Ectodermal cell (in vitro differentiated cells): ENCODE data around the gene MRPS18C.

Experiments
- H3K27ac ChIP-seq: 2 replicates; pipeline ENCODE4 v1.7.0; 2013; ENCODE audit warnings: mild to moderate bottlenecking, low read depth, low read length; ENCODE audit not compliant: insufficient read depth, poor library complexity, severe bottlenecking
- H3K27me3 ChIP-seq: 2 replicates; pipeline ENCODE4 v1.7.0; 2013; ENCODE audit warnings: mild to moderate bottlenecking, low read length; ENCODE audit not compliant: insufficient read depth, control insufficient read depth, poor library complexity, severe bottlenecking
- H3K36me3 ChIP-seq: one replicate; pipeline ENCODE4 v1.7.0; 2013; ENCODE audit warnings: low read length; ENCODE audit not compliant: control insufficient read depth, insufficient read depth
- H3K4me1 ChIP-seq: one replicate; pipeline ENCODE4 v1.7.0; 2013; ENCODE audit warnings: low read length; ENCODE audit not compliant: control insufficient read depth, insufficient read depth
- H3K4me3 ChIP-seq: 2 replicates; pipeline ENCODE4 v1.7.0; 2013; ENCODE audit warnings: low read depth, low read length, control low read depth; ENCODE audit not compliant: insufficient read depth
- H3K9me3 ChIP-seq: 2 replicates; pipeline ENCODE4 v1.7.0; 2013; ENCODE audit warnings: mild to moderate bottlenecking, low read length, moderate library complexity; ENCODE audit not compliant: control insufficient read depth
- WGBS, 2 experiments: methylation state at CpG; one replicate each; pipeline ENCODE4 v1.1.7; 2013; ENCODE audit warnings: missing lambda C conversion rate in 2 of 2; 5-methylcytosine and 5-hydroxymethylcytosine counted together

Gene MRPS18C

GRCh38 chr4:83449009-83449408 lies 6.8 kb upstream of the MRPS18C start:
- Histone ChIP-seq H3K27me3 (no peaks in the 10 kb centered on the region), H3K27ac (no peak overlapping the region), H3K36me3 (peaks cover 7% of the 10 kb centered on the region), H3K9me3 (no peaks in the 10 kb centered on the region), H3K4me1 (no peaks in the 10 kb centered on the region), H3K4me3 (no peak overlapping the region)
- 79 to 94% methylated on average over 2 of the region's 2 CpGs for WGBS, 2 experiments

DNA sequence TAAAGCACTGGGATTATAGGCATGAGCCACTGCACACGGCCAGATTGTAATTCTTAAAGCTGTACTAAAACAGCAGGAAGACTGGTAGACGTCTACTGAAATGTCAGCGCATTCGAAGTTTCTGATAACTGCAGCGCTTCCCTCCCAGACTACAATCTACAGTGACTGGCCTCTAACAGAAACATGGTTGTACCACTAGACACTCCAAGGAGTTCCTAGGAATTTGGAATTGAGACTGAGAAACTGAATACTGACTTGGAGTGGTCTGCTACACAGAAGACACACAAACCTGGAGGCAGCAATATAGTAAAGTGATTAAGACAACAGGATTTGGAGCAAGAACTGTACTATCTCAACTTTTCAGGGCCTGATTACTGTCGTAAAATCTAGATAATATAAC lies 1.2 kb upstream of the MRPS18C start:
- Histone ChIP-seq H3K4me1 (no peaks in the 10 kb centered on the region), H3K36me3 (peaks cover 7% of the 10 kb centered on the region), H3K9me3 (no peaks in the 10 kb centered on the region), H3K27ac (no peak overlapping the region), H3K4me3 (peak overlapping the region; percentile 94), H3K27me3 (no peaks in the 10 kb centered on the region)
- WGBS, 2 experiments, result 86% methylated on average over 6 of the region's 6 CpGs

GRCh38 chr4:83456184-83456501 lies 285 bp downstream of the MRPS18C start:
- H3K36me3 ChIP-seq, result peaks cover 11% of the 10 kb centered on the region
- H3K4me3 ChIP-seq, result peak overlapping the region; percentile 94
- peak overlapping the region; percentile 28 for H3K27ac ChIP-seq
- H3K9me3 ChIP-seq, result no peaks in the 10 kb centered on the region
- no peaks in the 10 kb centered on the region for H3K4me1 ChIP-seq
- WGBS, 2 experiments, result 0 to 3% methylated on average over 7 of the region's 7 CpGs
- H3K27me3 ChIP-seq, result no peaks in the 10 kb centered on the region

DNA sequence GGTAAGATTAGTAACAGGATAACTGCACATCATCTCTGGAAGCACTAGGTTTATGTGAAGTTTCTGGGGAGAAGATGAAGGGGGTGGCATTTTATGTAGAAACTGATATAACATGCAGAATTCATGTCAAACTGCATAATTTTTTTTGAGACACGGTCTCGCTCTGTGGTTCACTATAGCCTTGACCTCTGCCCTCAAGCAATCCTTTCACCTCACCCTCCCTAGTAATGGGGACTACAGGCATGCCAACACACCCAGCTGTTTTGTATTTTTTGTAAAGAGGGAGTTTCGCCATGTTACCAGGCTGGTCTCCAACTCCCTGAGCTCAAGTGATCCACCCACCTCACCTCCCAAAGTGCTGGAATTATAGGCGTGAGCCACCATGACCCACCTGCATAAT lies 17.6 kb downstream of the MRPS18C start:
- H3K36me3 ChIP-seq, result peaks cover 8% of the 10 kb centered on the region
- H3K4me1 ChIP-seq, result no peaks in the 10 kb centered on the region
- no peaks in the 10 kb centered on the region for H3K9me3 ChIP-seq
- WGBS, 2 experiments, result 83 to 90% methylated on average over 4 of the region's 4 CpGs
- H3K27me3 ChIP-seq, result no peaks in the 10 kb centered on the region
- H3K27ac ChIP-seq, result no peak overlapping the region
- H3K4me3 ChIP-seq, result no peak overlapping the region

GRCh38 chr4:83473966-83474365 lies 18.1 kb downstream of the MRPS18C start:
- Histone ChIP-seq H3K36me3 (peaks cover 4% of the 10 kb centered on the region), H3K27ac (no peak overlapping the region), H3K9me3 (no peaks in the 10 kb centered on the region), H3K4me1 (no peaks in the 10 kb centered on the region), H3K4me3 (no peak overlapping the region), H3K27me3 (no peaks in the 10 kb centered on the region)
- WGBS, 2 experiments, result 83 to 100% methylated on average over 2 of the region's 2 CpGs

DNA sequence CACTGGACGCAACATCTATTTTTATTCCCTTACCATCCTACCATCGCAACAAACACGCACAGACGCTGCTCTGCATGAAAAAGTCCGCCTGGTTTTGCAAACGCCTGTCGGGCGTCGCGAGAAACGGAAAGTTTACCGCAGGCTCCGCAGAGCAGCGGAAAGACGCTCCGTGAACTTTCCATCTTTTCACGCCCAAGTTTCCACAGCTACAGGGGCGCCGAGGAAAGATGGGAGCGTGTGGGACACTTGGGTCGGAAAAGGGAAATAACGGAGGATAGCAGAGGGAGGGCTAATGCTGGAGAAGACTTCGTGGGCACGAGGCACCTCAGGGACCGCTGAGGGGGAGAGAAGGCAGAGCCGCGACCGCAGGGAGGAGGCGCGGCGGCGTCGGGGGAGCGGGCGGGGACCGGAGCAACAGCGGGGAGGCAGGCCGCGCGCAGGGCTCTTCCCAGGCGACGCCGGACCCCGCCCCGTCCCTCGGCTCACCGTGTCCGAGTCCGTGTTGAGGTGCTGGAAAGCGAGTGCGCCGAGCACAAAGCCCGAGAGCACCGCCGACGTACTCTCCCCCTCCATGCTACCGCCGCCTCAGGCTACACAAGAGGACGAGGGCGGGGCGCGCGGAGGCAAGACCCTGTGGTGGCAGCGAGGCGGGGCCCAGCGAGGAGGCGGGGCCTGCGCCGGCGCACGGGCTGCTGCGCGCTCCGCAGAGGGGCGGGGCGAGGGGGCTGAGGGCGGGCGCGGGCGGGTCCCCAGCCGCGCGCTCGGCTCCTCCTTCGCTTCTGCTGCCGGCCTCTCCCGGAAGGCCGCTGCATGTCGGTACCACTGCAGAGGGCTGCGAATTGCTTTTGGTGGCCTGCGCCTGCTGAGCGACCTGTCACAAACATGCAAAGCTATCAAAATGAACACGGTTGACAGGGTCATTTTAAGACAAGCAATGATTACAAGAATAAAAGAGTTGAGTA lies 28.9 kb downstream of the MRPS18C start, which contains the start of gene ABRAXAS1:
TSS of gene ABRAXAS1 (minus strand) at position 601 of the 962 bp plus-strand sequence. CDS start at position 573, 28 bp downstream.
- Histone ChIP-seq H3K36me3 (peaks cover 3% of the 10 kb centered on the region), H3K27me3 (peaks cover 4% of the 10 kb centered on the region), H3K9me3 (no peaks in the 10 kb centered on the region), H3K27ac (peak within 1 kb of the TSS; percentile 58), H3K4me1 (peaks cover 3% of the 10 kb centered on the region), H3K4me3 (peak within 1 kb of the TSS; percentile 50)
- WGBS, 2 experiments, result 1% methylated on average over 93 of the region's 93 CpGs

GRCh38 chr4:83486457-83487129 lies 30.7 kb downstream of the MRPS18C start:
- Histone ChIP-seq H3K4me1 (peaks cover 3% of the 10 kb centered on the region), H3K9me3 (no peaks in the 10 kb centered on the region), H3K27ac (no peak overlapping the region), H3K27me3 (peaks cover 4% of the 10 kb centered on the region), H3K36me3 (no peaks in the 10 kb centered on the region), H3K4me3 (no peak overlapping the region)
- 95 to 99% methylated on average over 3 of the region's 3 CpGs for WGBS, 2 experiments

- Histone ChIP-seq H3K4me3 (no peak overlapping the region), H3K27ac (no peak overlapping the region), H3K36me3 (no peaks in the 10 kb centered on the region), H3K4me1 (peaks cover 3% of the 10 kb centered on the region), H3K27me3 (no peaks in the 10 kb centered on the region), H3K9me3 (no peaks in the 10 kb centered on the region)
- 43 to 54% methylated on average over 1 of the region's 1 CpG for WGBS, 2 experiments
Measured at GRCh38 chr4:83489711-83490326, 34.0 kb downstream of the MRPS18C start.

GRCh38 chr4:83490876-83491450 lies 35.1 kb downstream of the MRPS18C start:
- H3K27me3 ChIP-seq, result no peaks in the 10 kb centered on the region
- 27 to 33% methylated on average over 1 of the region's 1 CpG for WGBS, 2 experiments
- H3K27ac ChIP-seq, result no peak overlapping the region
- H3K4me1 ChIP-seq, result no peaks in the 10 kb centered on the region
- no peak overlapping the region for H3K4me3 ChIP-seq
- H3K9me3 ChIP-seq, result no peaks in the 10 kb centered on the region
- H3K36me3 ChIP-seq, result no peaks in the 10 kb centered on the region
